AML-193 (cell line): ENCODE results near the gene TLCD5.

Experiments
- DNase-seq, 2 experiments: peaks; one replicate each; lab custom pipeline; 2025; lab: John Stamatoyannopoulos, UW

TLCD5 gene

DNA sequence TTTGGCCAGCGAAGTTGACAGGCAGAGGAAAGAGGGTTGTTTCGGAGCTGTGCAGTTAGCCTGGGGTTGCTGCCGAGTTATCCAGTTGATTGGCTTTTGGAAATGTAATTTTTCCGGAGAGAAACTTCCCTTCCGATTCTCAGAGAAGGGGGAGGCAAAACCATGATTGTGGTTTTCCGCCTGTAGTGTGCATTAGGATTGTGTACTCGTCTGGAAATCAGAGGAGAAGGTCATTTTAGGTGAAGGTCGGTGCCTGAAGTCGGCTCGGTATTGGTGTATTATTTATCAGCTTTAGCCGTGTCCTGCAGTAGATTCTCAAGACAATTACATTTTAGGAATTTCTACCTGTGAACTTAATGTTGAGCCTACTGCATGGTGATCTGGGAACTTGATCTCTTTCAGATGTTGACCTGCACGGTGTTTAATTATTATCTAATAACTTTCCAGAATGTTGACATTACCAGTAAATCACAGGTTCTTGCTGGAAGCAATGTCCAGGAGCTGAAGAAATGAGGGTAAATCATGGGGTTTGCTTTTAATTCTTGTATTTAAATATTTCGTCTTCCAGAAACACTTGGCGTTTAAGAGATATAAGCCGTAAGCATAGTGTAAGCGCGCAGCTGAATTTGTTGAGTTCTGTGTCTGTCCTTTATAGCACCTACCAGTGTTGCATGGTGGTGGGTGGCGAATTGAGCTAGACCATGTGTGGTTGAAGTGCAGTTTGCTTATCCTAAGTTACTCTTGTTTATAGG, 12.4 kb downstream of the TLCD5 start:
- DNase-seq, result no peak

DNA sequence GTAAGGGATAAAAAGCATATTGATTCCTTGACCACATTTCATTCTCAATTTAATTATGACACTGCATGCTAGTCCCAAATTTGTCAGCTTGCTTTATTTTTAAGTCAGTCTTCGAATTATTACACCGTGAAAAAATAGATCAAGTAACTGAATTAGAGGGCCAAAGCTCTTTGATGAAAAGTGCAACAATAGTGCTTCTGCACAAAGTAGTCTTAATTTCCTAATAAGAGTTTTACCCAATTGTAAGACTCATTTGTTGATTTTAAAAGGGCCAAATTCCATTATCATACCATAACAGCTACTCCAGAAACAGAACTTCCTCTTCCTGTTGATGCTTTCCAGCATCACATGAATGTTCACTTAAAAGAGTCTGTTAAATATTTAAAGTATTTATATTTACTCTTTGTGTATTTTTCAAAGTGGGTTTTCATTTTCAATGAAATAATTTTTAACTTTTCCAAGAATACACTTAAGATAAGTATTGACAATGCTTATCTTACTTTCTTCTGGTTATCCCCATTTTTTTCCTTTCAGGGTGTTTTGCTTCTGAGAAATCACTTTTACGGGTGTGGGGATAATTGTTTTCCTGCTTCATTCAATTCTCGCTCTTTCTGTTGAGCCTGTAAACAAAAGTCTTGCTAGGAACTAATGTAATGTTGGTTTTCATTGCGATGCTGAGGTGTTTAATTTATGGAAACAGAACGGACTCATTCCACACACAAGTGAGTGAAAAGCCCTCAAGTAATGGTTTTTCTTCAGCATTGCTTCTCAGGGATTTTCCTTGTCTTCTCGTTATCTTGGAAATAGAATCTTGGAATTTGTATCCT, 13.2 kb downstream of the TLCD5 start:
- no peak for DNase-seq

DNA sequence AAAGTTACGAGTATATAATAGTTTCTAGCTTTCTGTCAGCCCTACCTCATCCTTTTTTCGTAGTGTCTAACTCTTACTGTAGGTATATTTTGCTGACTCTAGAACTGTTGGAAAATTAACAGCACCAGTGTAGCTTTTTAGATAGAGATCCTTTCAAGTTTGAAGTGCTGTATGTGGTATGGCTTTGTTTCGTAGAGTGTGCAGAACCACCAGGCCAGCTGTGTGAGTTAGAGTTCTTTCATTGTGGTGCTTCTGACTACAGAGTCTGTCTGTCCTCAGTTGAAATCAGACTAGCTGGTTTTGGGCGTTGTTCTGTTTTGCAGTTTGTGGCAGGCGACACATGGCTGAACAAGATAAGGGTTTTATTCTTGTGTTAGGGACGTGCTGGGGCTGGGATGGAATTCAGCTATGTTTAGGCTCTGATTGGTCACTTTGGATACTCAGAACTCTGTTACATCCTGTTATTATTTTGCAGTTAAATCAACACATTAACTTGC, 14.3 kb downstream of the TLCD5 start:
- no peak for DNase-seq

DNA sequence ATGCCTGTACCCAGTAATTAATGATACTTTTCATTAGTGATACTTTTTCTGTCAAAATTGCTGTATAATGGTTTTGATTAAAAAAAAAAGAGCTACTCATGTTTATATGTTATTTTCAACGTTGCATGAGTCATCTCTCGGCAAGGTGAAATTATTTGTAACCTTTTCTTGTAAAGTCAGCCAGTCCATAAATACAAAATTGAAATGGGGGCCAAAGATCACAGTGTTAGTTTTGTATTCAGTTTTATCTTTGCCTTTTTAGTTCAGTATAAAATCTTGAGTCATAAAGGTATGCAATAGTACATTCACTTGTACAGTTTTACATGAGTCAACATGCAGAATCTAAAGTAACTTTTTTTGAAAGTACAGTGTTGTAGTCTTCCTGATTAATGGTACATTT, 15.4 kb downstream of the TLCD5 start:
- DNase-seq, result no peak

DNA sequence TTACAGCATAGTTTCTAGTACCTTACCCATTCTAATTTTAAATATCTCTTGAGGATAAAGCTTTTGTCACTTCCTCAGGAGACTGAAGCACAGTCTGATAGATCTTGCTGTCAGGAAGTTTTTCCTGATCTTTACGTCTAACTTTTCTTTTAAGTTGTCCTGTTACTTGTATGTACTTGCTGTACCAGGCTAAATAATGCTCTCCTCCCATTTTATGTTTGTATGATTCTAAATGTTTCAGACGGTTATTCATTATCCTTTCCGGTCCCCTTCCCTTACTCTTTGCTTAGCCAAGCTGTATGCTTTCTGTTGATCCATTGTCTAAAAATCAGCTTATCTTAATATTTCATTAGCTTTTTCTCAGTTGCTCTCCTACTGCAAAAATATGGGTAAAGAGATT, 17.1 kb downstream of the TLCD5 start:
- DNase-seq, result no peak

DNA sequence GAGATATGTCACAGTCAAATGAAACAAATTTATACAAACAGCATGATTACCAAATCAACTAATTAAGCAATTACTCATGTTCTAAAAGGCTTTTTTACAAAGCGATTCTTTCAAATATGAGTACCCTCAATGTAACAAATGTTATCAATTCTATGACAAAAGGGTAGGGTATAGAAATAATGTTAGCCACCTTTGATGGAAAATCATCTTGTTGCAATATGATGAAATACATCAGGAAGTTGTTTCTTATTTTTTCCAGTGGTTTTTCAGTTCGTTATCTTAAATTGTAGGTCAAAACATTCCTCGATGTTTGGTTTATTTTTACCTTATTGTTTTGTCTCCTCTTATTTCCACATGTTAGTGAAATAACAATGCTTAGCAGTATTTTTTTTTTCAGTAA, 17.6 kb downstream of the TLCD5 start:
- DNase-seq, result no peak

DNA sequence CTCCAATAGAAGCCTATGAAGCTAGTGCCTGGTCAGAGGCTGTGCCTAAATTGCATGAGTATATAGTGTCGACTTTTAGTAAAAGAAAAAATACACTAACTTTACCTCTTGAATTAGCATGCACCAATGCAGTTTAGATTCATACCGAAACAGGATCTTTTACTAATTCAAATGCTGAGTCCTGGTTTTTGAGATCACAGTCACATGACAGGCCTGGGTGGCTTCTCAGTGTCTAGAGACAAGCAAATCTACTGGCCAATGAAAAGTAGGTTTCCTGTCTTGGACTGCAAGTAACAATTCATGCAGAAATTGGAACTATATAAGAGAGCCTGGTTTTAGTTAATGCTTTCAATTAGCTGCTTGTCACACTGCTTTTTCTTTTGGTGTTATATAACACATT, 18.3 kb downstream of the TLCD5 start:
- no peak for DNase-seq

DNA sequence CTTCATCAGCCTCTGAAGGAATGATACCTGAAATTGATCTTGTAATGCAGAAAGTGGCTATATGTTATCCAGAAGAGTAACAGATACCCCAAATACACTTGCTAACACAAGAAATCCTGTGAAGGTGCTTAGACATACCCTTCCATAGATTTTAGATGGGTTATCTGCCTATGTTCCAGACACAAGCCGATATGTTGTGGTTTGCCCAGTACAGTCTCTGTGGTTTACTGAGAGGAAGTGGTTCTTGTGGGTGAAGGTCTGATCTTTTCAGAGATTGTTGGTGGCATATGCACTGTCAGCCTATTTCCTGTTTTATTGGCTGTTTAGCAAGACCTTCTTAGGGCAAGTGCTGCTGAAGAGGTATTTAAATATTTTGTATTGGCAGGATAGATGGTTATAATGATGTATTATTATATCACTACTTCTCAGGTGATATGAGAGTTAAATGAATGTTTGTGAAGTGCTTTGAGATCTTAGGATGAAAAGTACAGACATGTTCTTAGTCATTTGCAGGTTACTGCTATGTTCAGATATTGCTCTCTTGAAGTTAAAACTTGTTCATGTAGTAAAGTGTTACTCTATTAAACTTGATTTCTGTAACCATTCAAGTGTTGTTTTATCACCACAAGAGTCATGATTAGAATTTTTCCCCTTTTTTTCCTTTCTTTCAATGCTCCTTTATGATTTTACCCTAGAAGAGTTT, 19.4 kb downstream of the TLCD5 start:
- DNase-seq, result peak; percentile 63 to 77

DNA sequence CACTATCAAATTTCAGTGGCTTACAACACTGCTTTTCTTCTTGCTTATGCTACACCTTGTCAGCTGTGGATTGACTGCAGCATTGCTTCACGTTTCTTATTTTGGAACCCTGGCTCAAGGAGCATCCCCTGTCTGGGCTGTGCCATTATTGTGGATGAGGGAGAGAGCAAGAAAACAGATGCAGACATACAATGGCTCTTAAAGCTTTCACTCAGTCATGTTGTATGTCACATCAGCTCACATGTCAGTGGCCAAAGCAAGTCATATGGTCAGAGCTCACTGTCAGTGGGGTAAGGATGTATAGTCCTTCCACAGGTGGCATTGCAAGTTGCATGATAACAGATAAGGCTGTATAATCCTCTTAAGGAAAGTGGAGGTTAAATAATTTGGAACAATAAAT, 21.1 kb downstream of the TLCD5 start:
- no peak for DNase-seq

DNA sequence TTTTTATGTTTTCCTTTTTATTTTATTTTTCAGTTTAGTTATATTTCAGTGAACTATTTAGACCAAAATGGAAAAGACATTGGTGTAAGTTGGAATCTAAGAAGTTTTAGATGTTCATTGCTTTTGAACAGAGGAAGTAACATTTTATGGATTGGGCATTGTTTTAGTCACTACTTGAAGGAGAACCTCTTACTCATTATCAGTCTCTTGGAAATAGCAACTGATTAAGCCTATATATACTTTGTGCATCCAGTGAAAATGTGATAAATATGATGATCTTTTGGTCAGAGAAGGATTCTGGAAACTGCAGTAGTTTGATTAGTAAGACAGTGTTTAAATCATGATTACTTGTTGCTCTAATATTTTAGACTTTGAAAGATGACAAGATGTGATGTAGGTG, 25.5 kb downstream of the TLCD5 start:
- no peak for DNase-seq

DNA sequence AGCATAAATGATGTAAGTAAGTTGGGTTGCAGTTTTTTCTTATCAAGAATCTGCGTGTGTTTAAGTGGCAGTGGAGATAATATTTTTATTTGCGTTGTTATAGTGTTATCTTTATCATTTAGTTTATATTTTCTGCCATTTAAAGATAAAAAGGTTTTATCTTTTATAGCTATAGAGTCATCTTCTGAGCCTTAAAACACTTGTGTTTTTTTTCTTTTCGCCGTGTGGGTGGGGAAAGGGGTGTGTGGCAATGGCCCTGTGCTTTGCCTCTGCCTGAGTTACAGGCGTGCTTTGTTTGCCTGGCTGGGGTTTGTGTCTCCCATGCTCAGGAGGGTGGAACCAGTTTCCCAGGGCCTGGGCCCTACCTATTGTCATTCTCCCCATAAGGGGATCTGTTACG, 27.3 kb downstream of the TLCD5 start:
- no peak for DNase-seq

DNA sequence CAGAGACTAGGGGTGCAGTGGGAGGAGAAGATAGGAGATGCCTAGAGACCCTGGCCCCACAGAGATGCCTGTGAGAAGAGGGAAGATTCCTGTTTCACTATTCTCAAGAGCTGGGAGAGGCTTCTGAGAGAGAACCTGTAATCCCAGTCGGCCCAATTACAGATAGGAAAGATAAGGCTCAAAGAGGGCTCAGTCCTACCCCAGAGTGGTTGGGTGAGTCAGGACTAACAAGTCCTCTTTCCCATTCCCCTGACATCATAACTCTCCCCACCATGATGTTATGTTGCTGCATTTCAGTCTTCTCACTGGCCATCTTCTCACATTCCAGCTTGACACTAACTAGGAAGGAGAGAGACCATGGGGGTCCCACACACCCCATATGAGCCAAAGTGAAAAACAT, 29.0 kb downstream of the TLCD5 start:
- DNase-seq, result no peak

DNA sequence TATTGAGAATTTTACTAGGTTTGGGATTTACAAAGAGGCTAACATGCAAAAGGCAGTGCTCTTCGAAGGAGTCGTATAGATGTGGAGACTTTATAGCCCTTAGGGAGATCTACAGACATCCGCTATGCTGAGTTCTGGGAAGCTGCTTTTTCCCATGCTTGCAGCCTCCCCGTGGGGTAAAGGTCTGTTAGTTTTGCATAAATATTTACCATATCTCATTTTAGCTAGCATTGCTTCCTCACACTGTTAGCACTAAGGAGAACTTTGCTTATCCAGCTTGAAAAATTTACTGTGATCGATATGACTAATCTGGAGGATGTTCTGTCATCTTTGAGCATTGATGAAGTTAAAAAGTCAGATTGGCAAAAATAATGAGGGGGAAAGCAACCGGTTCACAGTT, 29.7 kb downstream of the TLCD5 start:
- no peak for DNase-seq

DNA sequence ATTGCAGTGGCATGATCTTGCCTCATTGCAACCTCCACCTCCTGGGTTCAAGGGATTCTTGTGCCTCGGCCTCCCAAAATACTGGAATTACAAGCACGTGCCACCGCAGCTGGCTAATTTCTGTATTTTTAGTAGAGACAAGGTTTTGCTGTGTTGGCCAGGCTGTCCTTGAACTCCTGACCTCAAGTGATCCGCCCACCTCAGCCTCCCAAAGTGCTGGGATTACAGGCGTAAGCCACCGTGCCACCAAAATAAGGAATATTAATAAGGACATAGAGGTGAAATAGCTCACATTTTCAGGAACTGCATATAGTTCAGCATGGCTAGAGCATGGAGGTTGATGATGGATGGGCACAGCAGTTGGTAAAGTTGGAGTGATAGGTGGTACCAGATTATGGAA, 32.5 kb downstream of the TLCD5 start:
- no peak for DNase-seq

DNA sequence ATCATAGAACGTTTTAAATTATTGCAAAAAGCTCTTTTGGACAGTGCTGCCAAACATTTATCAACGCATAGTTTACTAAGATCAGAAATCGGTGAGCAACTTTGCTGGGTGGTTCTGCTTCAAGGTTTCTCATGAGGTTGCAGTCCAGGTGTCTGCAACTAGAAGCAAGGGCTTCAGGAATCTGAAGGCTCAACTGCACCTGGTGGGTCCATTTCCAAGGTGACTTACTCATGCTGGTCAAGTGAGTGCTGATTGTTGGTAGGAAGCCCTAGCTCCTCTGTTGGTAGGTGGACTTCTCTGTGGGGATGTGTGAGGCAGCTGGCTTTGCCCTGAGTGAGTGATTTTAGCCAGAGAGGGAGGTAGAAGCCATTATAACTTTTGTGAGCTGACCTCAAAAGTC, 33.6 kb downstream of the TLCD5 start:
- no peak for DNase-seq

DNA sequence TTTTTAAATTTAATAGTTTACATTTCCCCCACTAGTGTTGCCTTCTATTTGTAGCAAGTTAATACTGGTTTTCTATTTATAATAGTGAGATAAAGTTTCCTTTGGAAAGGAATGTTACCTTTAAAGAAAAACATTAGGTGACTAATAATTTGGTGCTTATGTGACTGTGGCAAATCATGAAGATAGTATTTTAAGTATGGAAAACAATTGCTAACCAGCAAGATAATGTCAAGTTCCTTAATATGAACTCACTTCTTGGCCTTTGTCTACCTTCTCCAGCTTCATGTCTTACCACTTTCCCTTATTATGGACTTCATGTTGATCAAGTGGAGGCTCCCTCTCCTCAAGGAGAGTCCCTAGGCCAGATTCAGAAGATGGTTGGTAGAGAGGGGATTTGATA, 38.3 kb downstream of the TLCD5 start:
- no peak for DNase-seq

DNA sequence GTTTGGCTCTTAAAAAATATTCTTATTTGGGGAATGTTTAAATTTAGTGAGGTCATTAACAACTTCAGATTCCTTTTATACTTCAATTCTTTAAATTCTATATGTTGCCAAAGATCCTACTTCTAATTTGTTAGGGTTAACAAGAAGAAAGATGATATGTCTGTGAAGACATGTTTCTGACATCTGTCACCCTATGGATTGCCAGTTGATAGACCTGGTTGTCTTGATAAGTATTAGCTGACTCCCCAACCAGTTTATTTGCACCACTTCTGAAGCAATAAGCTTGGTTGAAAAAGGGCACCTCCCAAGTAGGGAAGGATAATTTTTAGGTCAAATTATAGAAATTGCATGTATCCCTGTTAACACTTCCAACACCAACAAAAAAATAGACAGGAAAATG, 40.4 kb downstream of the TLCD5 start:
- no peak for DNase-seq

DNA sequence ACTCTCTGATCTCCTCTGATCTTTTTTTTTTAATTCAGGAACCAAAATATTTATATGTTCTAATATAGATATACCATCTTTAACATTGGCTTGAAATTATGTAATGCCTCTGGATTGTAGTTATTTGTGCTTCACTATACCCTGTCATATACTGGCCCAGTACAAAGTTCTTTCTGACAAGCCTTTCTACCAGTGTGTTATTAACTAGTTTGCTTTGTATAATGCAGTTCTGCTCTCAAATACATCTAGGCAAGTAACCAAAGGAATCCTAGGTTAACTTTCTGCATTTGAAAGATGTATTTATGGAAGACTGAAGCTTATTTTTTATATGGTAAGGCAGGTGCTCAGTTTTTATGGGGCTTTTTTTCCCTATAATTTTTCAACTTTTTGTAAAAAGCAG, 47.2 kb downstream of the TLCD5 start:
- DNase-seq, result no peak

DNA sequence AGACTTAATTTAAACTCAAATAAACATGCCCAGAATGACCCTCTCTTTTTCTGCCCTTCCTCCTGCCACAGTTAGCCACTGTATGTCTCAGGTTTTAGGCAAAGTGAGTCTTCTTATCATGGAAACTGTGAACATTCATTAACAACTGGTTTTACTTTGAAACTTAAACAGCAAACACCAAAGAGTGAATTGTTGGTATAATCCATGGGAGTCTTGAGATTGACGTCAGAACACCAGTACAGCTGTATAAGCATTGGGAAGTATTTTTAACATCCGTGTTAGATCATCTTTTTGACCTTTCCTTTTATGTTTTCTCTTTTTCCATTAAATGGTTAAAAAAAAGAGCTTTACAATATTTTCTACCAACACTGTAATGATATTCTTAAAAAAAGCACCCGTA, 50.0 kb downstream of the TLCD5 start:
- DNase-seq, result no peak

DNA sequence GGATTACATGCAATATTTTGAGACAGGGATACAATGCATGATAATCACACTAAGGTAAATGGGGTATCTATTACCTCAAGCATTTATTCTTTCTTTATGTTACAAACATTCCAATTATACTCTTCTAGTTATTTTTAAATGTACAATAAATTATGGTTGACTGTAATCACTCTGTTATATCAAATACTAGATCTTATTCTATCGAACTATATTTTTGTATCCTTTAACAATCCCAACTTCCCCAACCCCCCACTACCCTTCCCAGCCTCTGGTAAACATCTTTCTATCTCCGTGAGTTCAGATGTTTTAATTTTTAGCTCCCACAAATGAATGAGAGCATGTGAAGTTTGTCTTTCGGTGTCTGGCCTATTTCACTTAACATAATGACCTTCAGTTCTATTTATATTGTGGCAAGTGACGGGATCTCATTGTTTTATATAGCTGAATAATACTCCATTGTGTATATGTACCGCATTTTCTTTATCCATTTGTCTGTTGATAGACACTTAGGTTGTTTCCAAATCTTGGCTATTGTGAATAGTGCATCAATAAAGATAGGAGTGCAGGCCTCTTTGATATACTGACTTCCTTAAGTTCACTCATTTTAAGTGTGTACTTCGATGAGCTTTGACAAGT, 51.6 kb downstream of the TLCD5 start:
- no peak for DNase-seq

DNA sequence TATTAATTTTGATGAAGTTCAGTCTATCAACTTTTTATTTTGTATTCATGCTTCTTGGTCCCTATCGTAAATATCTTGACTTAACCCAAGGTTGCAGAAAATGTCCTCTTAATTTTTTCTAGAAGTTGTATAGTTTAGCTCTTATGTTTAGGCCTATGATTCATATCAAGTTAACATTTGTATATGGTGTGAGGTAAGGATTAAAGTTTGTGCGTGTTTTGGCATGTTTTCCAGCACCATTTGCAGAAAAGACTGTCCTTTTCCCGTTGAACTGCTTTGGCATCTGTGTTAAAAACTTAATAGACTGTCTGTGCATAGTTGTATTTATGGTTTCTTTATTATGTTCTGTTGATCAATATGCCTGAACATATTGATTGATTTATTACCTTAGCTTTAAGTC, 53.4 kb downstream of the TLCD5 start:
- DNase-seq, result no peak

DNA sequence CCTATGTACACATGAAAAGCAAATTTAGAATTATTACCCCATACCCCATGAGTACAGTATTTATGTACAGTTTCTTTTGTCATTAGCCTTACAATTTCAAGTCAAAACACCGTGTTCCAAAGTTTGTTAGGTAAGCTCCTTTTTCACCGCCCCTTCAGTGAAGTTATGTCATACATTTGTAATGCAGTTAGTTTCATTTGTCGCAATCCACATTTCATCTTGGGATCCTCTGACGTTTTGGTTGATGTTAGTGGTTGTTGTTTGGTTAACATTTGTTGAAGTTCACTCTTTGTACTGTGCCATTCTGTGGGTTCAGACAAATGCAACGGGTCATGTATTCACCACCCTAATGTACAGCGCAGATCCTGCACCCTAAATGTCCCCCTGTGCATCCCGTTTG, 56.3 kb downstream of the TLCD5 start:
- no peak for DNase-seq
